Activated T-helper 1 cell treated with Interleukin-2 at 50 U/mL for 16 hours (primary cell): ENCODE measurements around the gene LHPP.
"Not testable (repeated sequence)": the region's sequence is repeated elsewhere in the genome, so short reads cannot be mapped to it uniquely, and the experiment has no call there.

Experiments
- DNase-seq: peaks from one replicate; pipeline ENCODE4 v3.0.0-alpha.2; 2020; ENCODE audit warnings: low read depth

LHPP gene

GRCh38 chr10:124573726-124574455 is 112.3 kb downstream of the LHPP start:
- DNase-seq, result no peak

GRCh38 chr10:124574456-124575070 is 112.9 kb downstream of the LHPP start:
- no peak for DNase-seq

DNA sequence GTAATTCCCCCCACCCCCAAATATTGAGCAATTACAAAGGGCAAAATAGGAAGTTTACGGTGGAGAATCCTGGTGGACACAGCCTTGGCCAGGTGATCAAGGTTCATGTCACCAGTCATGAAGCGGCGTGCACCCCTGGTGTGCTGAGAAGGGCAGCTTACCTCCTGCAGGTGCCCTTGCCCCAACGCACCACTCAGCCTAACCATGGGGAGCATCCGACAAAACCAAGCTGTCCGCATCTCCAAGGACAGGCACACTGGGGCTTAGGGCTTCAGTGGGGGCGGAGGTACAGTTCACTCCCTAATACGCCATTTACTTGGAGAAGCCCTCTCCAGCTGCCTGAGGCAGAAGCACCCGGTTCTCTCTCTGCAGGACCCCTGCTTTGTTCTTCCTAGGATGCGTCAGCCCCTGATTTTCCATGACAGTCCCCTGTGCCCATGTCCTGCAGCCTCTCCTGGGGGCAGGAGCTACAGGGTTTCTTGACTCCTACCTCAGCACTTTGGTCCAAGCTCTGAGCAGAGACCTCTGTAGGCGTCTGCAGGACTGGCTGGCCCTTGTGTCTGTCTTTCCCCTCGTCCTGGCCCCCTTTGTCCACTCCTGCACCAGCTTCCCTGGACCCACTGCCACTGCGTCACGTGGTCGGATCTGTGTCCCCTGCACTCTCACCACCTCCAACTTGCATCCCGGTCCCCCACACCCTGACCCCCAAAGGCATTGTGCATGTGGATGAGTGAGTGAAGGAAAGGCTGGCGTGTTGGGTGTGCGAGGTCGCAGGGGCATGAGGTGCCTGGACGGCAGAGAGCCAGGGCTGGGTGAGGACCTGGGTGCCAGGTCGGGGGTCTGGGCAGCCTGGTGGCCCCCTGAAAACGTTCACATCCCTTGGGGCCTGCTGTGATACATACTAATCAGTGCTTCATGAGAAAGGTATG is 113.7 kb downstream of the LHPP start:
- no peak for DNase-seq

GRCh38 chr10:124576526-124577420 is 115.2 kb downstream of the LHPP start:
- no peak for DNase-seq

DNA sequence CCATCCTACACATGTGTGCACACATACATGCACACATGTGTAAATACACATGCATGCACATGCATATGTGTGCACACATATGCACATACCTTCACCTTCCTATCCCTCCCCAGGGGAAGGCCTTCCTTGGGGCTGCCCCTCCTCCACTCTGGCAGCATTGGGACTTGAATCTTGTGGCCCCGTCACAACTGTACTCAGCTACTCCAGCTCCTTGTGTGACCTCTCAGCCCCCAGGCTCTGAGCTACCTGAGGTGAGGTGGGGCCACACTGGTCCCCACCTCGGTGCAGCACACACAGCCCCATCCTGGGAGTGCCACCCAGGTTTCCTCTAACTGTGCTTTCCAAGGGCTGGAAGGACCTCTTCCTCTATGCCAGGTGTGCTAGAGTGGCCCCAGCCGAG is 116.0 kb downstream of the LHPP start:
- DNase-seq, result no peak

DNA sequence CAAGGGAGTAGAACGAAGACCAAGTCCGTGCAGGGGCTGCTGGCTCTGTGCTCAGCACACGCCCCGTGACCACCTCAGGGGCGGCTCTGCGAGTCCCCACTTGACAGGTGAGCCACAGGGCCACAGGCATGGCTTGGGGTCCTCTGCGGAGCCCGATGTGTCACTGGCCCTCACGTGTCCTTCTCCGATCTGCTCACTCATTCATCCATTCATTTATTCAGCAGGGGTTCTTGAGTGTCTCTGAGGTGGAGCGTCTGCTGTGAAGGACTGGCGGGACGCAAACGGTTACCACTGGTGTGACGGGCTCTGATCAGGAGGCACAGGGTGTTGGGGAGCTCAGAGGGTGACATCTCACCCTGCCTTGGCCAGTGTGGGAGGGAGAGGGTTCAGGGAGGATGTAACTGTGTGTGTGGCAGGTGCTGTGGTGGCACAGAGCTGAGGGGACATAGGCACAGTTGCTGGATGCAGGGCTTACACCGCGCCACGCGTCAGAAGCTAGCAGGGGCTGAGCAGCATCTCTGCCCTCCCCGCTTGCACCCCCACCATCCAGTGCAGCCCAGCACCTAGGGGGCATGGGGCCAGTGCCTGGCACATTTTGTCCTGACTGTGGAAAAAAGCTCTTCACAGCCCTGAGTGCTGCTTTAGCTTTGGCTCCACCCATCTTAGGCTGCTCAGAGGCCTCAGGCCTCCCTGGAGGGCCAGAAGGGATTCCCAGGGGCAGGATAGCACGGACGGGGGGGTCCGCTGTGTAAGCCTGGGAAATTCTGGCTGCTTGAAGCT is 116.8 kb downstream of the LHPP start:
- DNase-seq, result no peak

DNA sequence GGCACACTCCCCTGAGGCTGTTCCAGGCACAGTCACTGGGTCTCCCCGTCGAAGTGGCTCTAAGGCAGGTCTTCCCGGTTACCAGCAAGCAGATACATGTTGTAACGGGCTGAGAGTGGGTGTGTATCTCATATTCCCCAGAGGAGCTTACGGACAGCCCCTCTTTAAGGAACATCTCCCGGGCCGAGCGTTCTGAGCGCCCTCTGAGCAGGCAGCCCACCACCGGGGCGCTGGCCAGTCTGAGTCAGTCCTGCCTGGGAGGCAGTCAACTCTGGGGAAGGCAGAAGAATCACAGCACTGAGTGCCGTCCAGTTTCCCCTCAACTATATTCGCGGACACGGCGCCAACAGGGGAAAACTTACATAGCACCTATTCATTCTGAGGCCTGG is 117.4 kb downstream of the LHPP start:
- no peak for DNase-seq

DNA sequence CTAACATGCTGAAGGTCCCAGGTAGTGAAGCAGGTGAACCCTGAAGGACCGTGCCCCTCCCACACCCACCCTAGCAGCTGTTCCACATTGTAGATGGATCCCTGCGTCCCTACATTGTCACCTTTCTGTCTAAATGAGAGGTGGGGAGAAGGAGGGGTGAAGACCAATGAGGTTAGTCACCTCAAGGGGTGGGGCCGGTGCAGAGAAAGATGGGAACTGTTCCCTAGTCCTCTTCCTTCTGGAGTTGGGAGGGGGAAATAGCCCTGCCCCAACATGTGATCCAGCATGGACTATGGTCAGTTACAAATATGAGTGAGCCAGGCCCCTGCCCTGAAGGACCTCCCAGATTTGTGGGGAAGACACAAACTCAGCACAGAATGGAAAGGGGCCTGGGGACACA is 124.5 kb downstream of the LHPP start:
- DNase-seq, result no peak

DNA sequence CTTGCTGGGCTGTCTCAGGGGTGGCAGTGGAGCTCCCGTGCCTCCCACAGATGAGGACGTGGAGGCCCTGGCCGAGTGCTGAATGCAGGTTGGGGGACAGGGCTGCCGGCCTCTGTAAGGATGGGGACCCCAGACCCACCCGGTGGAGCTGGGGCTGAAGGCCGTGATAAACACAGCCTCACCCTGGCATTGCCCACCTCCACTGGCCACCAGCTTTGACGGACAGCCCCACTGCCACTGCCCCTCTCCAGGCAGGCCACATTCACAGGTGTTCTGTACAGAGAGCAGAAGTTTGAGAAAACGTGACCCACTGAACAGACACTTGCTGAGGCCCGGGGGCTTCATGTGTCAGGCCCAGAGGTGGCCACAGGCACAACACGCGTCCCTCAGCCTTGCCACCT is 126.2 kb downstream of the LHPP start:
- DNase-seq, result no peak

- DNase-seq, result not testable (repeated sequence)
These were observed 126.7 kb downstream of the LHPP start for GRCh38 chr10:124588341-124588735.

DNA sequence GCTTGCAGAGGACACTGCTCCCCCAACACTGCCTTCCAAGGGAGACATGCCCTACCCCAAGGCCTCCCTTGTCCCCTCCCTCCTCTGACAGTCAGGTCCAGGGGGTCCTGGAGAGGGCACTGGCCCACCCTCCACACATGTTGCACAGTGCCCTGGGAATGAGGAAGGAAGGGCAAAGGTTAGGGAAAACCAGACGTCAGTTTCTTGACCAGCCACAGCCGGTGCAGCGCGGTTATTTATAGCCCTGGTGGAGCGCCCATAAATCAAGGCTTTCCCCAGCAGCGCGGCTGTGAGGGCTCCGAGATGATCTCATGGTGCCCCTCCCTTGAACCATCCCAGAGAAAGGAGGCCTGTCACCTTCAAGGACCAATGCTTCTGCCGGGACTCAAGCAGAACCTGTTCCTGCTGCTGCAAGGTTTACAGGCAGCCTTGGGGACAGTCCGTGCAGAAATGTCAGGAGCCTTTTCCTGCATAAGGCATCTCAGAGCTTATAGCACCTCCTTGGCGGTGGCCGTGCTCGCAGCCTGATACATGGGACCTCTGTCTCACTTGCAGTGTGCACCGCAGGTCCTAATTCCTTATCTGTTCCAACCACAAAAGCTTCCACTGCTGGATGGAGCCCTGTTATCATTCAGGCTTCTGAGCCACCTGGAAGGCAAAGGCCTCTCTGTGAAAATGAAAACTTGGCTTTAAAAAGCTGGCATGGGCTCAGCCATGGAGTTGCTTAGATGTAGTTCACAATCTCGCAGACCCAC is 127.3 kb downstream of the LHPP start:
- DNase-seq, result no peak

- DNase-seq, result no peak
These were observed 127.9 kb downstream of the LHPP start for GRCh38 chr10:124589491-124590041.

DNA sequence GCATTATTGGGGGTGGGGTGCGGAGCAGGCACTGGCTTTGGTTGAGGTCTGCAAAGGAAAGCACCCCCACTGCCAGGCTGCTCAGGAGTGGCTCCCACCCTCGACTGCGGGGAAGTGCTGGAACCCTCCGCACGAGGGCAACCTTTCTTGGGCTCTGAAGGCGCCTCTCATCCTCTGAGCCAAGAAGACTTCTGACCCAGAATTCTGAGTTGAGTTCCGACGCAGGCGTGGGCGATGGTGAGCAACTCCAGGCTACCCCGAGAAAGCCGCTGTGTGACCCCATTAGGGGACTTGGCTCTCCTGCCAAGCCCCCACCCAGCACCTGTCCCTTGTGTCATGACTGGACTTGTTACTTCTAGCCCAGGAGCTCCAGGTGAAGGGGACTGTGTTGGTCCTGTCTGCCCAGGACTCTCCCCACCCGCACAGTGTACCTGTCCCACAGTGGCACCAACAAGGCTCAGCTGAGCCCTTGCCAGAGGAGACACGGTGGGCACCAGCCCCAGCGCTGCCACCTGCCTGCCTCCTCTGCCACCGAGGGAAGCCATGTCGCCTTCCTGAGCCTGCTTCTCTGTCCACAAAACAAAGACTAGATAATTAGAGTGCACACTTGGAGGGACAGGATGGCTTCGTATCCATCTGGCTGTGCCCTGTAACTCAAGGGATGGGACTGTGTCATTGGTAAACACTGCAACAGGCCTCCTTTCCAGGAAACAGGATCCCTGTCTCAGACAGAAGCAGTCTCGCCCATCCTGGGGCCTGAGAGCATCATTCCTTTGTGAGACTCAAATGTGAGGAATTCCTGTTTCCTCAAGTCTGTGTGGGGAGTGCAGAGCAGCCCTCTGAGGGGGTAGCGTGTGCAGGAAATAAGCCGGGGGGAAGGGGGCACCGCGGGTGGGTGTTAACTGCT is 128.8 kb downstream of the LHPP start:
- DNase-seq, result no peak

DNA sequence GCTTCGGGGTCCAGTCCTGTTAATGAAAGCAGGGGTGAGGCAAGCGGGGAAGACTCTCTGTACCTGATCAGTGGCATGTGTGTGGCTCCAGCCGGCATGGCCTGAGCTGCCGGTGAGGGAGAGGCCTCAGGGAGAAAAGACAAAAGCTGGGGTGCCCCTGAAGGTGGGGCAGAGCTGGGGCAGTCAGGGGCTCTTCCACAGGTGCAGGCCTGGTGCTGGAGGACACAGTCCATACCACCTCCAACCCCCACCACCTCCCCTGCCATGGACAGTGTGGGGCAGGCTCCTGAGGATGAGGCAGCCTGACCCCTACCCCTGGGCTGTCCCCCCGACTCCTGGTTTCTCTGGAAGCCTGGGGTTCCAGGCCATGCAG is 129.5 kb downstream of the LHPP start:
- DNase-seq, result no peak

- no peak for DNase-seq
These were observed 130.5 kb downstream of the LHPP start for GRCh38 chr10:124592101-124592500.

DNA sequence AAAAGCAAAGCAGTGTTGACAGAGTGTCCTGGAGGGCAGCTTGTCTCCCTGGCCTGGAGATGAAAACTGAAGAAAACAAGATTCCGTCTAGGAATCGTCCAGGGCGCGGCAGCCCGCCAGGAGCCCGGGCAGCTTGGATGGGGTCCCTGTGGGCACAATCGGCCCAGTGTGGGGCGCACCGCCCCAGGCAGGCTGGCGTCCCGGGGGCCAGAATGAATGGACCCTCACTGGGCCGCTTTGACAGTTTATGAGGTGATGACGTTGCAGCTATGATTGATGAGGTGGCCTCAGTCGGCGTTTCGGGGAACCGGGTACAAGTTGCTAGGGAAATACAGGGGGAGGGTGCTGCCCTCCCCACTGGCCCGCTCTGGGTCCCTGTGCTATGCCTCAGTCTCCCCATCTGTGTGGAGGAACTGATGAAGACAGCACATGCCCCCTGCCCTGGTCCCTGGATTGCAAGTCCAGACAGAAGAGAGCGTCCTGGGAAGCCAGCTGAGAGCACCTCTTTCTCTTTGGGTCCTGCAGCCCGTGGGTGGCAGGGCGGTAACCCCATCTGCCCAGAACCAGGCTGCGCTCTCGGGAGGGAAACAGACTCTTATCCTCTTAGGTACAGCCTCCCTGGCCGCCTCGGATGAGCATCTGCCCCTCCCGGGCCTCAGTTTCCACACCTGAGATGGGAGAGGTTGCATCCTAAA is 131.3 kb downstream of the LHPP start:
- DNase-seq, result no peak

DNA sequence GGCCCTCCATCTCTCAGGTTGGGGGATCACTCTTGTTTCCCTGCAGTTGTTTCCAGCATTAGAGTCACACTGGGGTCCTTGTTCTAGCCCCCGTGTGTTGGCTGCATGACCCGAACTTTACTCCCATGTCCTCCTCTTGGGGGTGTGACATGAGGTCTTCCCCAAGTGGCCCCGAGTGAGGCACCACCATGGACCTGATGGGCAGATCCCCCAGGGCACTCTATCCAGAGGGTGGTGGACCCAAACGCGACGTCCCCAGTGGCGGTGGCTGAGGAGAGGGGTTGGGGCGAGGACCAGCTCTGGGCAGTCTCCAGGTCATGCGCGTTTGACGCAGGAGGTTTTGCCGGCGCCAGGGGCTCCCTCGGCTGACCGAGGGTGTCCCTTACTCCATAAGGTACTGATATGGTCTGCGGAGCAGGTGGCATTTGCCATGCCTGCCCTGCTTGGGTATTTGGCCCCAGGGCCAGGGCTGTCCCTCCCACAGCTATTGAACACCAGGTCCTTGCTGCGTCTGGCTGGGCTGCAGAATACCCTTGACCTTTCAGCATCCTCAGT is 131.9 kb downstream of the LHPP start:
- DNase-seq, result no peak

GRCh38 chr10:124594240-124594639 is 132.6 kb downstream of the LHPP start:
- DNase-seq, result no peak
